22Rv1 (cell line): Measurements from ENCODE around the gene ACSF3.

ENCODE experiments used
- H3K27ac ChIP-seq: fragments of 450-650 bp; 2 replicates; pipeline ENCODE4 v1.5.1; 2017
- CTCF ChIP-seq: fragments of 450-650 bp; IDR thresholded peaks from 2 replicates; pipeline ENCODE4 v1.5.1; 2017; ENCODE audit warnings: mild to moderate bottlenecking
- ZFX ChIP-seq: fragments of 450-650 bp; IDR thresholded peaks from 2 replicates; pipeline ENCODE4 v1.6.1; 2017; ENCODE audit warnings: antibody characterized with exemption, borderline replicate concordance

The ACSF3 gene

GRCh38 chr16:89150090-89150835 is 56.6 kb downstream of the ACSF3 start:
- H3K27ac ChIP-seq = no peak overlapping the region
- TF ChIP-seq CTCF (no peak), ZFX (no peak)

GRCh38 chr16:89150981-89151380 is 57.3 kb downstream of the ACSF3 start:
- no peak for TF ChIP-seq CTCF
- TF ChIP-seq ZFX = no peak
- H3K27ac ChIP-seq = no peak overlapping the region

- TF ChIP-seq ZFX = no peak
- no peak for TF ChIP-seq CTCF
Measured at GRCh38 chr16:89152831-89153700, 59.4 kb downstream of the ACSF3 start.

GRCh38 chr16:89153848-89154271 is 60.2 kb downstream of the ACSF3 start:
- no peak overlapping the region for H3K27ac ChIP-seq
- TF ChIP-seq ZFX = no peak
- no peak for TF ChIP-seq CTCF

More at GRCh38 chr16:89152831-89153700, 59.4 kb downstream of the ACSF3 start:
- no peak overlapping the region for H3K27ac ChIP-seq

- TF ChIP-seq ZFX (no peak), CTCF (no peak)
- no peak overlapping the region for H3K27ac ChIP-seq
Measured at GRCh38 chr16:89154390-89155183, 60.9 kb downstream of the ACSF3 start.

GRCh38 chr16:89155184-89155679 is 61.6 kb downstream of the ACSF3 start:
- H3K27ac ChIP-seq = no peak overlapping the region
- TF ChIP-seq ZFX (no peak), CTCF (no peak)
